NCI-H2081 (cell line): ENCODE results near the gene RBFOX1.
A peak's percentile ranks its signal among the peaks of the same experiment; 100 is the strongest.

Source experiments
- DNase-seq, 2 experiments: peaks; one replicate each; lab custom pipeline; 2025; lab: John Stamatoyannopoulos, UW

RBFOX1 gene

GRCh38 chr16:7373776-7374175, 41.1 kb downstream of the RBFOX1 start:
- no peak for DNase-seq

DNA sequence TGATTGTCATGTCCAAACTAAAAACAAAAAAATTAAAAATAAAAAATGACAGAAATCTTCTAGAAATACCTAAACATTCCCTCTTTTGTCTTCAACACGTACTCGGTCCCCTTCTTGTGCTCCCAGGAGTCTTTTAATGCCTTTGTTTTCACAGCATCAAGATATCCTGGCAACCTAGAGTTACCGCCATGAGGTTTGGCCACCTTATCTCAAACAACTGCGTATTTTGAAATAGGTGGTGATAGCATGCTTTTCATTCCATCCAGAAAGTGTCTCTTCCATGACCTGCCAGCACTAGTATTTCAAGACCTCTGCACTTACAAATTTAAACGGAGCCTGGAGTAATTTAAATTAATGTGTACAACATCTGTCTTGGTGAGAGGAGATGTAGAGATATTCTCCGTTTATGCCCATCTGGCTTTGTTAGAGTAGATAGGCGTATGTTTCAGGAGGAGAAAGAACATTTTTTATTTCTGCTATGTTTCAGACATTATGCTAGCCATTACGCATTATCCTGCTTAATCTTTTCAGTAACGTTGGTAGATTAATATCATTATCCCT, 42.0 kb downstream of the RBFOX1 start:
- DNase-seq, result no peak

DNA sequence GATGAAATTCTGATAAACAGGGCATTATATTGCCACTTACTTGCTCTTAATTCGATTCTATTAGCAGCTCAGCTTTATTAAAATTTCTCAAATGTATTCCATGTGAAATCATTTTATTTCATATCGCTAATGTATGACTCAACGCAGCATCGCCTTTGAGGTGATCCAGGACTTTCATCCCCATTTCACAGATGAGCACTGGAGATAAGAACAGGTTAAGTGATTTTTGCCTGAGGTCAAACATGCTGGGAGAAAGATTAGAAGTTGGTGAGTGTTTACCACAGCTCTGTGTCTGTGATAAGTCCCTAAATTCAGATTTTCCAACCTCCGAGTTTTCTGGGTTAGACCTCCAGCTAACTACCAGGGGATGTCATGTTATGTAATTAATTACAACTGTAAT, 43.6 kb downstream of the RBFOX1 start:
- DNase-seq, result no peak

DNA sequence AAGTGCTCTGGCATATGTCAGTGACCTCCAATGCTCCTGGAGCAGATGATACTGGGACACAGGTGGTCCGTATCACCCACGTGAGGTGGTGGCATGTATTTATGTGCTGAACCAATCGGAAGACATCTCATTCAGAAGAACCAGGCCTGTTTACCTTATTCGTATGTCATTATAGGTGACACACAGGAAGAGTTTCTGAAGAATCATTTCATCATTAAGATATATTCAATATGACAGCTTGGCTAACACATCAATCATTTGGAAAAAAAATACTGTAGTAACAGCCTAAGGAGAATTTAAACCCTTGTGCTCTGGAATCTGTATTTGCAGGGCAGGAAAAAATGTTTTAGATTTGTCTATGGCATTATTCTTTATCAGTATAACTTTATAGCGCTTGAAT, 44.6 kb downstream of the RBFOX1 start:
- no peak for DNase-seq

DNA sequence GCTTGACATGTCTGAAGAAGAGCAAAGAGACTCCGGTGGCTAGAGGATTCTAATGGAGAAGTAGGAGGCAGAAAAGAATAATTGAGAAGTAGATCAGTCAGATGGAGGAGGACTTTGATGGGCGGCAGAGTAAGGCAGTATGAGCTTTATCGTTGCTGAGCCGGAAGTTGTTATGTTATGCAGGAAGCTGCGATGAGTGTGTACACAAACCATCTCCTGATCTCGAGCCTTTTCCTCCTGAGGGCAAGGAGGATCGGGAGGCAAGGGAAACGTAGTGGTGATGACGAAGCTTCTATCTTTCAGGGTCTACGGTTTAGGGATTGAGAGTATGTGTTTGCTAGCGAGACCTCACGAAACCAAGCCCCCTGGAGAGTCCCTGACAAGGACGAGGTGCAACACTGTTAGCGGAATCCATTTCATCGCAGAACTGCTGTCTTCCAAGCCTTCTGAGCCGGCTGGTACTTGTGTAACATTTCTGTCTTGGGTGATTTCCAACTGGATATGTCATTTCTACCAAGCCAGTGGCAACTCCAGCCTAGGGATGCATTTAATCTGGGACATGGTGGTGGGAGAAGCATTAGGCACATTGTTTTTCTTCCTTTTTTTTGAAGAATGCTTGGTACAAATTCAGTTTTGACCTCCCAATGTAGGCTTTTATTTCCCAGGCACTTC, 45.5 kb downstream of the RBFOX1 start:
- no peak for DNase-seq

DNA sequence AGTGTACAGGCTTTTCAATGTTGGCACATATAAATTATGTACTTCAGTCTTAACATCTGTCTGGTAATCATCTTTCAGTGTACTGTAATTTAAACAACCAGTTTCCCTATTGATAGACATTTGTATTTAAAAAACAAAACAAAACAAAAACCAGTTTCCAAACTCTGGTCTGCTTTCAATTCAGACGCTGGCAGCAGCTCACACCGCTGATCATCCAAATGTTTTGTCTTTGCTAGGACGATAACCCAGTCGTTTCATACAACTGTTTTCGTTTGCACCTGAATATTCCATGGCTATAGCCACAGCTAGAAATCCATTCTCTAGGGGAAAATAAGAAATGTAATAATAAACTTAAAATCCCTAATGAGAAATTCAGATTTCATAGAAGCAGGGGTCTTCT, 47.8 kb downstream of the RBFOX1 start:
- DNase-seq, result no peak

DNA sequence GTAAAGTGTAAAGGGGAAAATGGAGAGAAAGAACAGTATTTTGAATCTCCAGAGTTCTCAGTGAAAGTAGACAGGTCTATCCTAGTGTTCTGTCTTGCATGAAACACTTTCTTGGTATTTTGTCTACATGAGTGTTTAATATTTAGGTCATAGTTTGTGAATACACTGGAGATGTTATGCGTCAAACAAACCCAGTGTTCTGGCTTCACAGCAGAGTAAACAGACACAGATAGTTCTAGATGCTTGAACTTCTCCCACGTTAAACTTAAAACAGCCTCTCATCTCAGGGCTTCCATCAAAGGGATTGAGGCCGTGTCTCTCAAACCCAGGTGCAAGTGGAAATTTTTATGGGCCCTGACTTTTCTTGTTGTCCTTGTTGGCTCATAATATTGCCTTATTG, 48.3 kb downstream of the RBFOX1 start:
- DNase-seq, result no peak

- no peak for DNase-seq
These were observed 49.0 kb downstream of the RBFOX1 start for GRCh38 chr16:7381671-7382070.

GRCh38 chr16:7382521-7382920, 49.9 kb downstream of the RBFOX1 start:
- peak in 1 of 2 experiments; percentile 52 for DNase-seq

DNA sequence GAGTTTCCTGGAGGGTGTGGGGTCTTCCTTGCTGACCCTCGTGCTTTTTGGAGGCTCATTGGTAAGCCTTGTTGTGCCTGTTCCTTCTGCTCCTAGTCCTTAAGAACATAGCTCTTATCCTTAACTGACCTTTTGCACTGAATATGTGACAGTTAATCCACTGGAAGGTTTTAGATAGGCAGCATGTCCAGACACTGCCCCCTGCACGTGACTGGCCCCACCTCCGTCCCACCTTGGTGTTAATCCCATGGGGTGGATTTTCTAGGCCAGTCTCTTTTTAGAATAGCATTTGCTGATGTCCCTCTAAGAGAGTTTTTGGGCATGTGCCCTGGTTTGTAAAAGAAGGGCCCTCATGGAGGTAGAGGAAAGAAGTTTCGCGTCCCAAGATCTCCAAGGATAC, 58.3 kb downstream of the RBFOX1 start:
- no peak for DNase-seq

- DNase-seq, result no peak
These were observed 59.0 kb downstream of the RBFOX1 start for GRCh38 chr16:7391694-7392093.

GRCh38 chr16:7392206-7392605, 59.6 kb downstream of the RBFOX1 start:
- DNase-seq, result no peak

DNA sequence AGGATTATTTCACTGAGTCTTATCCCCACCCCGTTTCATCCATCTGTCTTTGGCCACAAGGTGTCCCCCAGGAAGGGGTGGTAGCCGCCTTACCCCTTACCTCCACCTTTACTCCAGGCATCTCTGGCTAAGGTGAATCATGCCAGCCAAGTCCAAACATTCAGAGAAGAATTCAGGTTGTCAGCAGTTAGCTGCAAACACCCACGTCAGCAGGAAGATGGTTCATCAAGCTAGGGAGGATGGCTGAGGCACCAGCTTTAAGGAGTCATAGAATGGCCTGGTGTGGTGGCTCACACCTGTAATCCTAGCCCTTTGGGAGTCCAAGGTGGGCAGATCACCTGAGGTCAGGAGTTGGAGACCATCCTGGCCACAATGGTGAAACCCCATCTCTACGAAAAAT, 61.0 kb downstream of the RBFOX1 start:
- no peak for DNase-seq

DNA sequence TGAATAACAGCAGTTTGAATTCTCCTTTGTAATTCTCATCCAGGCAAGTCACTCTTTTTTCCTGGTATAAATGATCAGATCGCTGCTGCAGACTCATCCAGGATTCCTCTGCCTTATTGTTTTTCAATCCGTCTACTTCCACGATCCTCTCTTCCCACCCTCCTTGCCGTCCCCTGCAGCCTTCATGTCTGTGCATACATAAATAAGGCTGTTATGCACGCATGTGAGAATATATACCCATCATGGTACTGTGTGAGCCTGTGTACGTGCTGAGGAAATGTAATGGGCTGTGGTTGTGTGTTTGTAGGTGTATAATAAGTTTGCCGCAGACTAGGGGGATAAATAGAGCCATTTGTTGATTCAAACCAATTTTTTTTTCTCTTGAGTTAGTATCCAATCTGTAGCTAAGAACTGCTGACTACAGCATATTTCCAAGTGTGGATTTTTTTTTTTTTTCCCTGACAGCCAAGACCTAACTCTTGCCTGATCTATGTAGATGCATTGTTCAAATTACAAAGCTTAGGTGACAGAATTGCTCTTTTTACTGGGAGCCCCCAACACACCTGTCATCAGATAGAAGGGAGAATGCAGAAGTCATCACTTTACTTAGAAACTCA, 62.2 kb downstream of the RBFOX1 start:
- no peak for DNase-seq

GRCh38 chr16:7397901-7398300, 65.3 kb downstream of the RBFOX1 start:
- DNase-seq, result no peak

- no peak for DNase-seq
These were observed 65.9 kb downstream of the RBFOX1 start for GRCh38 chr16:7398536-7398935.

DNA sequence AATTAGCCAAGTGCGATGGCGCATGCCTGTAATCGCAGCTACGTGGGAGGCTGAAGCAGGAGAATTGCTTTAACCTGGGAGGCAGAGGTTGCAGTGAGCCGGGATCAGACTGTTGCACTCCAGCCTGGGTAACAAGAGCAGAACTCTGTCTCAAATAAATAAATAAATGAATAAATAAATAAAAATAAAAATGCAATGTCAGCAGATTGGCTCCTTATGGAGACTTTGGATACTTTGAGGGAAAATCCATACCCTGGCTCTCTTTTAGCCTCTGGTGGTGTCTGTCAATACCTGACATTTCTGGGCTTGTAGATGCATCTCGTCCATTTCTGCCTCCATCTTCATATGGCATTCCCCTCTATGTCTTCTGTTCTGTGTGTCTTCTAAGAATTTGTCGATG, 66.7 kb downstream of the RBFOX1 start:
- DNase-seq, result no peak

DNA sequence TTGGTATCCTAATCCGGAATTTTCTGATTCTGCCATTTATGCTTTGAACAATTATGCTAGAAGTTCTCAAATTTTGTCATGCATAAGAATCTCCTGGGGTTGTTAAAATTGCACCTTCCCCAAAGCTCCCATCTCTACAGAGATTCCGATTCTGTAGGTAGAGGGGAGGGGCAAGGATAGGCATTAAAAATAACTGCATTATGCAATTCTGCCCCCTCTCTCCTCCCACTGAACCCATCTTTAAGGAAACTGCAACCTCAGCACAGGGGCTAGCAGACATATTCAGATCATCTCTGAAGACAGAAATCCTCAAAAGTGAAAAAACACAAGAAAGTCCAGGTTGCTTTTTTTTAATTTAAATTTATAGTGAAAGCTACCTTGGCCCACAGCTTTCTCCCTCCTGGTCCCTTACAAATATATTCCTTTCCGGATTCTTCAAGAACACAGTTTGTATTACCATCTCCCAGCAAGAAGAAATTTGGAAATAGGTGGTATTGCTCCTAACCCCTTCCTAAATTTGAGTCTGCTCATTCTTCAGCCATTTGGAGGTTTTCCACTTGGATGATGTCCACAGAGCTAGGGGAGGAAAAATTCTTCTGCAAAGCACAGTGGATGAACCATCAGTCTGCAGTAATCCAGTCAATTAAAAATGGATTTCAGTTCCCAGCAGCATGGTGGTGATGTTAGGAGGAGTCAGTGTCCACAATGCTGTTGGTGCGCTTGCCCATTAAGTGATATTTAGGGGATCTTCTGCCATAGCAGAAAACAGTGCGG, 67.7 kb downstream of the RBFOX1 start:
- DNase-seq, result no peak

DNA sequence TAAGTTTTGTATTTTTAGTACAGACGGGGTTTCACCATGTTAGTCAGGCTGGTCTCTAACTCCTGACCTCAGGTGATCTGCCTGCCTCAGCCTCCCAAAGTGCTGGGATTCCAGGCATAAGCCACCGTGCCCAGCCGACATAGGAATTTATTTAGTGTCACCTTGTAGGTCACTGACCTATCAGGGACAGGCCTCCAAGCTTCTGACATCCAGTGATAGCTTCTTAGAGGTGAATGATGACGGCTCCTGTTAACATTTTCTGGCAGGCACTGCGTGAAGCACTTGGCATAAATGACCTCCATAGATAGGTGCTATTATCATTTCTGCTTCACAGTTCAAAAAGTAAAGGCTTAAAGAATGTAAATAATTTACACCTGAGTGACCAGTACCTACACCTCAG, 71.6 kb downstream of the RBFOX1 start:
- DNase-seq, result no peak

DNA sequence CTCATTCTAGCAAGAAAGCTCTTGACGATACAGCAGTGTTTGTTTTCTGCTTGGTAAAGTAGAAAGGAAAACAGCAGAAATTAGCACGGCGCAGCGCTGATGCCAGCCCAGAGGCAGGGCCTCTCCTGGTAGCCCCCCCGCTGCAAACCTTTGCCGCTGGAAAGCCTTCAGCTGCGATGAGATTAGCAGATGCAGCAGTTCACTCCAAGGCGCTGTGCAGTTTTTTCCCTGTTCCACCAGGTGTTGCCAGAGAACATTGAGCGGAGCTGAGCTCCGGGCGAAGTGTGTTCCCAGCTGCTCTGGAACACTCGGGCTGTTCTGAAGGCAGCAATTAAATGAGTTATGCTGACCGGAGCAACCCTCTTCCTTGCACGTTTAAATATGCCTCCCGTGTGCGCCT, 72.5 kb downstream of the RBFOX1 start:
- peak; percentile 90 to 98 for DNase-seq

- no peak for DNase-seq
These were observed 76.2 kb downstream of the RBFOX1 start for GRCh38 chr16:7408700-7409365.

DNA sequence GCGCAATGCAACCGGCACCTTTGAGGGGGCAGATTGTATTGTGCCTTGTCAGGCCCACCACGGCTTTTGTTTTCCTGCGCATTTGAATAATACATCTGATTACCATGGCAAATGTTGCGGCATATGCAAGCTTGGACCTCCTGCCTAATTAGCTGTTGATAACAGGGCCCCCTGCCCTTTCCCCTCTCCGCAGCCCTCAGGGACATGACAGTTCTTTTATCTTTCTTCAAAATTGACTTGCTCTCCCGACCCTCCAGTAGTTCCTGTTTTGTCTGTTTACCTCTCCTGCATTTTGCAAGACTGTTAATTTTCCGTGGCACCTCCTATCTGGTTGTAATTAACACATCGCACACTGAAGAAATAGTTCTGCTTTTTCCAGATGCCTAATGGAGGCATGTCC, 86.8 kb downstream of the RBFOX1 start:
- DNase-seq, result no peak
